Left ventricle myocardium inferior (tissue), 1 donor: Measurements from ENCODE around the gene UNC5B. TPM values are rescaled to one million over a fixed set of nuclear protein-coding genes. Genes with fewer than 3 reads are reported as not detected.

Experiments
- DNase-seq: peaks from one replicate; pipeline ENCODE4 v3.0.0-alpha.2; 2020
- H3K27ac ChIP-seq: fragments of 200-600 bp; replicated peaks from 2 replicates; pipeline ENCODE4 v1.8.0; 2021
- H3K27me3 ChIP-seq: fragments of 200-600 bp; 2 replicates; pipeline ENCODE4 v1.8.0; 2021; ENCODE audit warnings: low read depth
- H3K36me3 ChIP-seq: fragments of 200-600 bp; 2 replicates; pipeline ENCODE4 v1.8.0; 2021
- H3K4me1 ChIP-seq: fragments of 200-600 bp; 2 replicates; pipeline ENCODE4 v1.8.0; 2021
- H3K4me3 ChIP-seq: fragments of 200-600 bp; 2 replicates; pipeline ENCODE4 v1.8.0; 2021; ENCODE audit warnings: mild to moderate bottlenecking, moderate library complexity
- H3K9me3 ChIP-seq: fragments of 200-600 bp; replicated peaks from 2 replicates; pipeline ENCODE4 v1.8.0; 2021
- intact Hi-C: fragments of 100-400 bp; cut with micrococcal nuclease; formaldehyde crosslinking; loops from one replicate; pipeline ENCODE4 v1.11.0; 2022
- total RNA-seq: library from RNA; stranded (reverse); fragmentation: NEBNext Ultra II Directional; extraction: Animal tissue kit (Norgen Biotek cat#: 25700); gene quantifications from one replicate; pipeline ENCODE4 v1.2.1, GENCODE V29; 2021
- TF ChIP-seq, protein P1 (sequence below): fragments of 200-600 bp; IDR thresholded peaks from 2 replicates; pipeline ENCODE4 v1.8.0; 2021; ENCODE audit warnings: antibody characterized with exemption, mild to moderate bottlenecking, borderline replicate concordance
- donor health status: DM: no; HTN: yes; CAD: no; lungs with severe emphysema.

UNC5B gene
- total RNA-seq, 1 donor from 2014 or later = 15.6 TPM

DNA sequence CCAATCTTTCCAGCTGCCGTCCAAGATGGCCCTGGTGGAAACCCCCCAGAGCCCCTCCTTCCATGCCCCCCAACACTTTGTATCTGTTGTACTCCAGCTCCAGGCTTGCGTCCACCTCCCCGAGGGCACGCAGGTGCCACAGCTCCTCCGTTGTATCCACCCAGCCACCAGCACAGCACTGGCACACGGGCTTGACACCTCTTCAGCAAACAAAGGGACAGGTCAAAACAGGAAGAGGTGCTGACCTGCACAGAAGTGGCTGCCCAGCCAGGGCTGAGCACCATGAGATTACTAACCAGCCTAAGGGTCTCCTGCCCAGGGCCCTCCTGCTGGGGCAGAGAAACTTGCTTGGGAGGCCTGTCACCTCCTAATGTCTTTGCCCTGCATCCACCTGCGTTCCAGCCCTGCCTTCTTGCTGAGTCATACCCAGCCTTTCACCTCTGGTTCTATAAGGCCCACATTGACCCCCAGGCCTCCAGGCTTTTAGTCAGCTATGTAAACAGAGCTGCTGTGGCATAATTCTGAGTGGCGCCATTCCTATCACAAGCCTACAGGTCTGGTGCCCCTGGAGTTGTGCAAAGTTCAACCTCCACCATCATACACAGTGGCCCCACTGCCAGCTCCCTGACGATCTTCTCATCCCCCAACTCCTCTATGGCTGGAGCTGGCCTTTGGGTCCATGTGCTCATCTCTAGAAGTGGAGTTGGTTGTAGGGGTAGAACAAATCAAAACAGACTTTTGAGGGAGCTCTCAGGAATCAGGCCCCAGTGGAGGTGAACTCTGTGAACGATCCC lies 127.6 kb downstream of the UNC5B start:
- Histone ChIP-seq H3K9me3 (no peaks in the 10 kb centered on the region), H3K27me3 (no peaks in the 10 kb centered on the region), H3K4me1 (no peaks in the 10 kb centered on the region), H3K36me3 (peaks cover 14% of the 10 kb centered on the region), H3K27ac (no peak overlapping the region), H3K4me3 (no peak overlapping the region)
- intact Hi-C loops = no loop called here
- DNase-seq = no peak
- TF ChIP-seq, protein P1, sequence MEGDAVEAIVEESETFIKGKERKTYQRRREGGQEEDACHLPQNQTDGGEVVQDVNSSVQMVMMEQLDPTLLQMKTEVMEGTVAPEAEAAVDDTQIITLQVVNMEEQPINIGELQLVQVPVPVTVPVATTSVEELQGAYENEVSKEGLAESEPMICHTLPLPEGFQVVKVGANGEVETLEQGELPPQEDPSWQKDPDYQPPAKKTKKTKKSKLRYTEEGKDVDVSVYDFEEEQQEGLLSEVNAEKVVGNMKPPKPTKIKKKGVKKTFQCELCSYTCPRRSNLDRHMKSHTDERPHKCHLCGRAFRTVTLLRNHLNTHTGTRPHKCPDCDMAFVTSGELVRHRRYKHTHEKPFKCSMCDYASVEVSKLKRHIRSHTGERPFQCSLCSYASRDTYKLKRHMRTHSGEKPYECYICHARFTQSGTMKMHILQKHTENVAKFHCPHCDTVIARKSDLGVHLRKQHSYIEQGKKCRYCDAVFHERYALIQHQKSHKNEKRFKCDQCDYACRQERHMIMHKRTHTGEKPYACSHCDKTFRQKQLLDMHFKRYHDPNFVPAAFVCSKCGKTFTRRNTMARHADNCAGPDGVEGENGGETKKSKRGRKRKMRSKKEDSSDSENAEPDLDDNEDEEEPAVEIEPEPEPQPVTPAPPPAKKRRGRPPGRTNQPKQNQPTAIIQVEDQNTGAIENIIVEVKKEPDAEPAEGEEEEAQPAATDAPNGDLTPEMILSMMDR = no peak

DNA sequence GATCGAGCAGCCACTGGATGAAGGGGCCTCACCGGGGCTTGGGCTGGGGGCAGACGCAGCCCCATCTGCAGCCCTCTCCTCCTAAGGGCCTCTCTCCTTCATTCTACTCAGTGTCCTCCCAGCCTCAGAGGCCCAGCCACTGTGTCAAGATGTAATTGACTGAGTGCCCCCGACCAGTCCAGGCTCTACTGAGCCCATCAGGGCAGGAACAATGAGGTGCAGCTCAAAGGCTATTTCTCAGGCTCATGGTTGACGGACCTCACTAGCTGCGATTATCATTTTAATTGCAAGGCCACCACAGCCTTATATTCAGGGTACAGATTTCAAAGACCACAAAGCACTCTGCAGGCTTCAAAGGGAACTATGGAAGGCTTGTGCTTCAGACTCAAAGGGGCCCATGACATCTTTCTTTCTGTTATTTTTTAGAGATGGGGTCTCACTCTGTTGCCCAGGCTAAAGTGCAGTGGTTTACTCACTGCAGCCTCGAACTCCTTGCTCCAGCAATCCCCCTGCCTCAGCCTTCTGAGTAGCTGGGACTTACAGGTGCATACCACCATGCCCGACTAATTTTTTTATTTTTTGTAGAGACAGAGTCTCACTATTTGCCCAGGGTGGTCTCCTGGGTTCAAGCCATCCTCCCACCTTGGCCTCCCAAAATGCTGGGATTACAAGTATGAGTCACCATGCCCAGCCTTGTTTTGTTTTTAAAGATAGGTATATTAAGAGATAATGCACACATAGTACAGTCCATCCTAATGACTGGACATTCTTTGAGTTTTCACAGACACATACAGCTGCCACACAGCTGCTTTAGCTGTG lies 130.4 kb downstream of the UNC5B start:
- Histone ChIP-seq H3K4me3 (no peak overlapping the region), H3K36me3 (peaks cover 14% of the 10 kb centered on the region), H3K27me3 (no peaks in the 10 kb centered on the region), H3K9me3 (no peaks in the 10 kb centered on the region), H3K27ac (no peak overlapping the region), H3K4me1 (no peaks in the 10 kb centered on the region)
- no peak for DNase-seq
- intact Hi-C loops = no loop called here
- TF ChIP-seq, protein P1 = no peak

DNA sequence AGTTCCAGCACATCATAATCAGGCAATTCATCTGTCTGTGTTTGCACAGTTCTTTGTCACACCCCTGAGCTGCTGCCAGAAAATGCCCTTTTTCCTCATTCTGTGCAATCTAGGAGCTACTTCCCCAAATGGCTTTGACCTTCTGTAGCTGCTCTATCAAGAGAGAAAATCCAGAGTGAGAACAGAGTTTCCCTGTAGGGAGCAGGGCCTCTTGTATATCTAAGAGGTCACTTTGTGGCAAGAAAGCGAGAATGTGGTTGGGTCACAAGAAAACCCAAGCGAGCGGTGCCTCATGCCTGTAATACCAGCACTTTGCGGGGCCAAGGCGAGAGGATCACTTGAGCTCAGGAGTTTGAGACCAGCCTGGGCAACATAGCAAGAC lies 131.0 kb downstream of the UNC5B start:
- Histone ChIP-seq H3K4me3 (no peak overlapping the region), H3K36me3 (peaks cover 13% of the 10 kb centered on the region), H3K27ac (no peak overlapping the region), H3K4me1 (no peaks in the 10 kb centered on the region), H3K9me3 (no peaks in the 10 kb centered on the region), H3K27me3 (no peaks in the 10 kb centered on the region)
- intact Hi-C loops = no loop called here
- DNase-seq = no peak
- TF ChIP-seq, protein P1 = no peak

DNA sequence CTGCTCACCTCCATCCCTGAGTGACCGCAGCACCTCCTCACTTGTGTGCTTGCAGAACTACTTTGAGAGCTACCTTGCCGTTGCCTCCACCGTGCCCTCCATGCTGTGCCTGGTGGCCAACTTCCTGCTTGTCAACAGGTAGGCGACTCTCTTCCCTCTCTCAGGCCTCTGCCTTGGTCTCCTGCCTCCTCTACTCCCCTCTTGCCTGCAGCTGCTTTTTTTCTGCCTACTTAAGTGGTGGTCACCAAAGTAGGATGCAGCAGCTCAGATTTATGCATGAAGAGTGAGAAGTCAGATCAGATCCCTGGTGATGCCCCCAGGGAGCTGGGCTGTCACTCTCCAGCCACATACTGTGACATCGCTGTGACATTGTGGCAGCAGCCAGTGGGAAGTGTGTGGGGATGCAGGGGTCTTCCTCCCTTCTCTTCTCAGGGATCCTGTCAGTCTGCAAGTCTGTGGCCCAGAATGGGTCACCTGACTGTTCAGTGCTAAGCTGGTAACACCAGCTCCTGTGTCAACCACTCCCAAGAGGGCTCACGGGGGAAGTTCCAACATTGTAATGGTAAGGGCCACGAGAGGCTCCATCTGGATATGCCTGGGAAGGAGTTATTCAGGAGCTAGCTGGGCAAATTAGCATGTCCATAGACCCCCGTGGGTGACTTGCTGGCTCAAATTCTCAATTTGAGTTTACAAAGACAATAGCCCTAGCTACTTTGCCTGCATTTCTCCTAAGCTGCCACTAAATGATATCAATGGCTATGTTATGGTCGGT lies 132.0 kb downstream of the UNC5B start:
- Histone ChIP-seq H3K9me3 (no peaks in the 10 kb centered on the region), H3K4me1 (no peaks in the 10 kb centered on the region), H3K27me3 (no peaks in the 10 kb centered on the region), H3K36me3 (peaks cover 3% of the 10 kb centered on the region), H3K4me3 (no peak overlapping the region), H3K27ac (no peak overlapping the region)
- TF ChIP-seq, protein P1 = no peak
- no peak for DNase-seq
- intact Hi-C loops = no loop called here

DNA sequence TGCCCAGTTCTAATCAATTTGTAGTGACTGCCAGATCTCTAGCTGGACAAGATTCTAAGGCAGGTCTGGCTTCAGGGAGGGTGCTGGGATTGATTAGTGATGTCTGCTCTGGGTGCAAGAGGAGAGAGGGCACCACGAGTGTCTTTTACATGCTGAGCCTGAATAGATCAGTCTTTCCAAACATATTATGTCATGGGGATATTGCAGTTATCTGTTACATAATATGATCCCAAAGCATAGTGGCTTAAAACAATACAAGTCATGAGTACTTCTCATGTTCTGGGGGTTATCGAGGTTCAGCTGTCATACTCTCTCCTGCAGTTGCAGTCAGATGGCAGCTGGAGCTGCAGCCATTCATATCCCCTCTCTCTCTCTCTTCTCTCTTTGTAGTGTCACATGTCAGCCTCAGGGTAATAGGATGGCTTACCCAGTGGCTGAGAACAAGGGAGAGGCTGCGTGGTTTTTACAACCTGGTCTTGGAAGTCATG lies 132.7 kb downstream of the UNC5B start:
- intact Hi-C loops = no loop called here
- no peak for DNase-seq
- TF ChIP-seq, protein P1 = no peak

More for the DNA sequence above, 132.7 kb downstream of the UNC5B start:
- Histone ChIP-seq H3K9me3 (no peaks in the 10 kb centered on the region), H3K4me3 (no peak overlapping the region), H3K36me3 (no peaks in the 10 kb centered on the region), H3K27ac (no peak overlapping the region), H3K4me1 (no peaks in the 10 kb centered on the region), H3K27me3 (no peaks in the 10 kb centered on the region)
